Activated naive CD8-positive, alpha-beta T cell treated with anti-CD3 and anti-CD28 coated beads for 36 hours (primary cell): ENCODE results near the gene TRIP12. TPM values are rescaled to one million over a fixed set of nuclear protein-coding genes. Genes with fewer than 3 reads are reported as not detected.
"Not testable (repeated sequence)": the region's sequence is repeated elsewhere in the genome, so short reads cannot be mapped to it uniquely, and the experiment has no call there.

ENCODE experiments used
- DNase-seq: peaks from one replicate; pipeline ENCODE4 v3.0.0; 2021
- H3K27ac Mint-ChIP-seq: one replicate; pipeline ENCODE4 v1.8.0; 2022; ENCODE audit warnings: mild to moderate bottlenecking, moderate library complexity, mixed read lengths
- H3K27me3 Mint-ChIP-seq: one replicate; pipeline ENCODE4 v1.8.0; 2022; ENCODE audit warnings: mild to moderate bottlenecking, mixed read lengths
- H3K36me3 Mint-ChIP-seq: one replicate; pipeline ENCODE4 v1.8.0; 2021; ENCODE audit warnings: mild to moderate bottlenecking, mixed read lengths
- H3K4me1 Mint-ChIP-seq: one replicate; pipeline ENCODE4 v1.8.0; 2021; ENCODE audit warnings: mixed read lengths
- H3K4me3 Mint-ChIP-seq: one replicate; pipeline ENCODE4 v1.8.0; 2022; ENCODE audit warnings: mild to moderate bottlenecking, moderate library complexity, mixed read lengths
- H3K9me3 Mint-ChIP-seq: one replicate; pipeline ENCODE4 v1.8.0; 2022; ENCODE audit warnings: mixed read lengths
- total RNA-seq, 2 experiments: library from RNA; stranded (reverse); gene quantifications; one replicate each; pipeline ENCODE4 v1.2.3, GENCODE V29; 2021

TRIP12 gene
- total RNA-seq, 2 experiments from 2014 or later = 227 to 262 TPM

DNA sequence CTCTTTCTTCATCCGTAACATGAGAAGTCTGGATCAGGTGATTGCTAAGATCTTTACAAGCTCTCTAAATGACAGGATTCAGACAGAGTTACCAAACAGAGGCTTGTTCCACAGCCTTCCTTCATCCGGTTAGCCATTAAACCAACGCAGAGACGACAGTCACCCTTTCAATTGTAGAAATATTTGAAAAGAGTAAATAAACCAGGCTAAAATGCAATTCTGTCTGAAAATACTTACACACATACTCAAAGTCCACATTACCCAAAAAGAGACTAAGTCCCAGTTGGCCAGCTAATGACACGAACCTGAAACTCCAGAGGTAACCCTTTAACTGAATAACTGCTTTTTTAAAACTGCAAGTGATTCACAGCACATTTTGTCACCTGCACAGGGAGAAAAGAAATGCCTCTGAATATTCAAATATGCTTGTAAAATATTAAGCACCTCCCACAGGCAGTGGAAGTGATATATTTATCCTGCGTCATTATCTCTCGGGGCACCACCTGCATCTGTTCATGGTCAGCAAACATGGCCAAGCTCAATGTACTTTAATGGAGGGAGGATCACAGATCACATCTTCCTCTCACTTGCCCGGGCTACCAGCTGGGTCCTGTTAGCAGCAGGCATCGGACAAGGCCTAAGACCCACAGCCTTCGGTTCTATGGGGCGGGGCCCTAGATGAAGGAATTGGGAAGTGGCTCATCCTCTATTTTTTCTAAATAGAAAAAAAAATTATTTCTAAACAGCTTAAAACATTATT, 168.7 kb downstream of the TRIP12 start:
- Mint-ChIP-seq H3K36me3 (peaks cover 6% of the 10 kb centered on the region), H3K4me3 (no peak overlapping the region), H3K27me3 (no peaks in the 10 kb centered on the region), H3K27ac (no peak overlapping the region), H3K4me1 (peaks cover 3% of the 10 kb centered on the region), H3K9me3 (no peaks in the 10 kb centered on the region)
- no peak for DNase-seq

DNA sequence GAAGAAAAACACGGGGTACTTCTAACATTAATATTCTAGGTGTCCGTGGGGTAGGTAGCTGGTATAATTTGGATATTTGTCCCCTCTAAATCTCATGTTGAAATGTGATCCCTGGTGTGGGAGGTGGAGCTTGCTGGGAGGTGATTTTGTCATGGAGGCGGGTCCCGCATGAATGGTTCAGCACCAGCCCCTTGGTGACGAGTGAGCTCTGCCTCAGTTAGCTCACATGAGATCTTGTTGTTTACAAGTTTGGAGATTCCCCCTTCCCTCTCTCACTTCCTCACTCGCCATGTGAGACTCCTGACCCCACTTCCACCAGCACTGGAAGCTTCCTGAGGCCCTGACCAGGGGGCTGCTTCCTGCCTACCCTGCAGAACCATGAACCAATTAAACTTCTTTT, 172.0 kb downstream of the TRIP12 start:
- Mint-ChIP-seq H3K9me3 (no peaks in the 10 kb centered on the region), H3K4me3 (no peak overlapping the region), H3K36me3 (peaks cover 2% of the 10 kb centered on the region), H3K4me1 (peaks cover 3% of the 10 kb centered on the region), H3K27me3 (no peaks in the 10 kb centered on the region), H3K27ac (no peak overlapping the region)
- no peak for DNase-seq

GRCh38 chr2:229748950-229749349, 172.9 kb downstream of the TRIP12 start:
- Mint-ChIP-seq H3K27me3 (no peaks in the 10 kb centered on the region), H3K36me3 (peaks cover 2% of the 10 kb centered on the region), H3K4me1 (peaks cover 3% of the 10 kb centered on the region), H3K4me3 (no peak overlapping the region), H3K27ac (no peak overlapping the region), H3K9me3 (no peaks in the 10 kb centered on the region)
- no peak for DNase-seq

- H3K9me3 Mint-ChIP-seq = peaks cover 14% of the 10 kb centered on the region
- not testable (repeated sequence) for H3K36me3 Mint-ChIP-seq, H3K4me1 Mint-ChIP-seq, H3K4me3 Mint-ChIP-seq, H3K27me3 Mint-ChIP-seq, DNase-seq, H3K27ac Mint-ChIP-seq
Observed at GRCh38 chr2:229742691-229743090, 179.1 kb downstream of the TRIP12 start.

- Mint-ChIP-seq H3K4me3 (no peak overlapping the region), H3K27me3 (no peaks in the 10 kb centered on the region), H3K36me3 (peaks cover 5% of the 10 kb centered on the region), H3K9me3 (peaks cover 24% of the 10 kb centered on the region), H3K4me1 (no peaks in the 10 kb centered on the region), H3K27ac (no peak overlapping the region)
- DNase-seq = no peak
Observed at GRCh38 chr2:229740279-229740678, 181.5 kb downstream of the TRIP12 start.

- Mint-ChIP-seq H3K36me3 (peaks cover 5% of the 10 kb centered on the region), H3K4me1 (no peaks in the 10 kb centered on the region), H3K27me3 (no peaks in the 10 kb centered on the region), H3K9me3 (peaks cover 24% of the 10 kb centered on the region), H3K27ac (no peak overlapping the region), H3K4me3 (no peak overlapping the region)
- no peak for DNase-seq
Observed at GRCh38 chr2:229738024-229738625, 183.7 kb downstream of the TRIP12 start.

GRCh38 chr2:229734410-229734809, 187.4 kb downstream of the TRIP12 start:
- no peaks in the 10 kb centered on the region for H3K4me1 Mint-ChIP-seq
- no peak for DNase-seq
- H3K36me3 Mint-ChIP-seq = peaks cover 5% of the 10 kb centered on the region
- no peak overlapping the region for H3K4me3 Mint-ChIP-seq
- H3K27ac Mint-ChIP-seq = no peak overlapping the region
- peaks cover 22% of the 10 kb centered on the region for H3K9me3 Mint-ChIP-seq
- no peaks in the 10 kb centered on the region for H3K27me3 Mint-ChIP-seq

- no peak overlapping the region for H3K27ac Mint-ChIP-seq
Observed at GRCh38 chr2:229733611-229734245, 188.1 kb downstream of the TRIP12 start.

DNA sequence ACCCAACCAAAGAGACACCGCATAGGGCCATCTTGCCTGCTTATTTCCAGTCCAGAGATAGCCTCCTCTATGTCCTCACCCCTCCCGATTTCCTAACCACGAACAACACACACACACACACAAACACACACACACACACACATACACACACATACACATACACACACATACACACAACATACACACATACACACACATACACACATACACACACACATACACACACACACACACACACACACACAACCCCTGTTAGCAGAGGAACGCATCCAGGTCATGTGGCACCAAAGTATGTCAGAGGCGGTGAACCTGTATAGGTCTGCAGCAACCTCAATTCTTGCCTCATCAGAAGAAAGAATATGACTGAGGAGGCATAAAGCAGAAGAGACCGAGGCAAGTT, 188.9 kb downstream of the TRIP12 start:
- H3K27ac Mint-ChIP-seq = no peak overlapping the region
- H3K4me1 Mint-ChIP-seq = no peaks in the 10 kb centered on the region
- H3K4me3 Mint-ChIP-seq = no peak overlapping the region
- no peaks in the 10 kb centered on the region for H3K27me3 Mint-ChIP-seq
- no peak for DNase-seq
- H3K9me3 Mint-ChIP-seq = peaks cover 12% of the 10 kb centered on the region
- H3K36me3 Mint-ChIP-seq = peaks cover 2% of the 10 kb centered on the region

More at GRCh38 chr2:229733611-229734245, 188.1 kb downstream of the TRIP12 start:
- H3K36me3 Mint-ChIP-seq = peaks cover 4% of the 10 kb centered on the region
- H3K4me3 Mint-ChIP-seq = no peak overlapping the region
- no peaks in the 10 kb centered on the region for H3K27me3 Mint-ChIP-seq
- no peaks in the 10 kb centered on the region for H3K4me1 Mint-ChIP-seq
- DNase-seq = no peak
- H3K9me3 Mint-ChIP-seq = peaks cover 19% of the 10 kb centered on the region

GRCh38 chr2:229731916-229732315, 189.9 kb downstream of the TRIP12 start:
- Mint-ChIP-seq H3K4me3 (no peak overlapping the region), H3K9me3 (peaks cover 3% of the 10 kb centered on the region), H3K36me3 (no peaks in the 10 kb centered on the region), H3K4me1 (no peaks in the 10 kb centered on the region), H3K27ac (no peak overlapping the region), H3K27me3 (no peaks in the 10 kb centered on the region)
- DNase-seq = no peak

- Mint-ChIP-seq H3K27ac (no peak overlapping the region), H3K36me3 (no peaks in the 10 kb centered on the region), H3K27me3 (peaks cover 4% of the 10 kb centered on the region)
Observed at GRCh38 chr2:229731363-229731762, 190.4 kb downstream of the TRIP12 start.

DNA sequence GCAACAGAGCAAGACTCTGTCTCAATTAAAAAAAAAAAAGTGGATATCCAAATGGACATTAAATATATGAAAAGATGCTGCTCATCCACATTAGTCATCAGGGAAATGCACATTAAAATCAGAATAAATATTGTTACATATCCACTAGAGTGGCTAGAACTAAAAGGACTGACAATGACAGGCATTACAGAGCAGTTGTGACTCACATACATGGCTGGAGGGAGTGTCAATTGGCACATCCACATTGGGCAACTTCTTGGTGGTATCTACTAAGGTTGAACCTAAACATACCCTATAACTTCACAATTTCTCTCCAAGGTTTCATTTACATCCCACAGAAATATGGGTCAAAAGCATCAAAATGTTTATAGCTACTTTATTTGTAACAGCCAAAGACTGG, 193.4 kb downstream of the TRIP12 start:
- Mint-ChIP-seq H3K27me3 (peaks cover 8% of the 10 kb centered on the region), H3K9me3 (no peaks in the 10 kb centered on the region), H3K4me1 (no peaks in the 10 kb centered on the region), H3K27ac (no peak overlapping the region), H3K36me3 (no peaks in the 10 kb centered on the region), H3K4me3 (no peak overlapping the region)
- no peak for DNase-seq

More at GRCh38 chr2:229731363-229731762, 190.4 kb downstream of the TRIP12 start:
- Mint-ChIP-seq H3K4me3 (no peak overlapping the region), H3K4me1 (no peaks in the 10 kb centered on the region), H3K9me3 (no peaks in the 10 kb centered on the region)
- no peak for DNase-seq

- Mint-ChIP-seq H3K27ac (no peak overlapping the region), H3K4me1 (no peaks in the 10 kb centered on the region), H3K4me3 (no peak overlapping the region), H3K36me3 (no peaks in the 10 kb centered on the region), H3K27me3 (peaks cover 8% of the 10 kb centered on the region), H3K9me3 (no peaks in the 10 kb centered on the region)
- no peak for DNase-seq
Observed at GRCh38 chr2:229726643-229727042, 195.2 kb downstream of the TRIP12 start.

DNA sequence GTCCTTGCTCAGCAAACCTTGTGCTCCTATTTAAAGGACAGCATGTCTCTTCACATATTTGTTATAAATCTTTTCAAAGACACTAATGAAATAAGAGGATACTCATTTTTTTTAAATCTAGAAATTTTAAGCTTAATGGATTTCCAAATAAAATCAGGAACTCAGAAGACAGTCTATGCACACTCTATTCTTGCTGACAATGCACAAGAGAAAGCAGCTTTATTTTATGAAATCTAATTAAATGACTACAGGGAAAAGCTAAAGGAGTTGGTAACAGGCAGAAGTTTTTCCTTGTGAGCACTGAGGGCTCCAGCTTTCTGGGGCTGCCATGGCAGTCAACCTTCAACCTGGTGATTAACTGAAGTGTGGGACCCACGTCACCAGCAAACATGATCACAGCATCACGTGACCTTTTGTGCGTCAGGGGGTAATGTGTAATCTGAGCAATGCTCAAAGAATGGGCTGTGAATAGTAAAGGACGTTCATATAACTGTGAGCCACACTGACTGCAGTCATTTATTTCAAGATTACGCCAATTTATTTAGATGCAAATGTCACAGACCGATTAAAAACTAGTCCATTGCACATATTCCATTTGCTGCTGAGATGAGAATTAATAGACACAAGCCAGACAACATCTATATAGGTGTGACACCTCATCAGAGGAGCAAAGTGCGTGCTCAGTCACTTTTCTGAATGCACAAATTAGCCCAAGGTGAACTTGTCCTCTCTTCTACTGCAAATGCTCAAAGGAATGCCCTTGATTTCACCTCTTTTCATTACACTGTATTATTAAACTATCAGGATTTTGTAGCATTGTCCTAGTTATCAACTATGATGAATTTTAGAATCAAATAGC, 195.9 kb downstream of the TRIP12 start:
- Mint-ChIP-seq H3K4me3 (no peak overlapping the region), H3K27ac (no peak overlapping the region), H3K4me1 (no peaks in the 10 kb centered on the region), H3K27me3 (peaks cover 8% of the 10 kb centered on the region), H3K9me3 (no peaks in the 10 kb centered on the region), H3K36me3 (no peaks in the 10 kb centered on the region)
- DNase-seq = no peak

- H3K27ac Mint-ChIP-seq, H3K9me3 Mint-ChIP-seq, H3K4me3 Mint-ChIP-seq, H3K36me3 Mint-ChIP-seq, H3K4me1 Mint-ChIP-seq, DNase-seq: not testable (repeated sequence)
- H3K27me3 Mint-ChIP-seq = peaks cover 15% of the 10 kb centered on the region
Observed at GRCh38 chr2:229723192-229723591, 198.6 kb downstream of the TRIP12 start.
